Measurements from ENCODE around the gene KRTAP10-1. TPM values are rescaled to one million over a fixed set of nuclear protein-coding genes. Genes with fewer than 3 reads are reported as not detected.
"Not testable (repeated sequence)": the region's sequence is repeated elsewhere in the genome, so short reads cannot be mapped to it uniquely, and the experiment has no call there.

Gene KRTAP10-1
- total and polyA plus RNA-seq, 2 experiments from 2014 or later = not detected

- no peaks in the 10 kb centered on the region for H3F3A ChIP-seq (ENCODE audit: insufficient read depth)
- no peak for DNase-seq
- TF ChIP-seq EZH2 (IDR thresholded peaks at IDR 0.05; ENCODE audit: insufficient read depth, poor library complexity, severe bottlenecking) (no peak), EZH2phosphoT487 (IDR thresholded peaks at IDR 0.05; ENCODE audit: insufficient read depth, low read depth) (no peak)
- H4K20me1 ChIP-seq (ENCODE audit: insufficient read depth) = no peaks in the 10 kb centered on the region
- H3K4me1 ChIP-seq (ENCODE audit: insufficient read depth) = no peaks in the 10 kb centered on the region
- H3K79me2 ChIP-seq (ENCODE audit: insufficient read depth) = no peaks in the 10 kb centered on the region
- H3K27me3 ChIP-seq (replicated peaks; ENCODE audit: insufficient read depth) = no peaks in the 10 kb centered on the region
- H3K4me3 ChIP-seq = no peak overlapping the region
- H3K9me2 ChIP-seq (ENCODE audit: insufficient read depth) = no peaks in the 10 kb centered on the region
- no peak overlapping the region for H3K9ac ChIP-seq
- no peak overlapping the region for H2AFZ ChIP-seq
- H3K27ac ChIP-seq = no peak overlapping the region
- in situ Hi-C loops (cut with MboI) = loop anchor here (25.0 kb wide), 1 partner anchor 521 kb away; no protein-coding TSS in a partner anchor
- no peak overlapping the region for H3K4me2 ChIP-seq (ENCODE audit: unreplicated experiment)
- H3K9me3 ChIP-seq (ENCODE audit: low read depth) = no peaks in the 10 kb centered on the region
- 5% methylated on average over 11 of the region's 11 CpGs for WGBS, 2 experiments (ENCODE audit: low coverage in 1 of 2, low lambda C conversion rate in 2 of 2, missing lambda C conversion rate in 2 of 2)
- H3K36me3 ChIP-seq (ENCODE audit: low read depth) = no peaks in the 10 kb centered on the region
These were observed 43.2 kb upstream of the KRTAP10-1 start for GRCh38 chr21:44583089-44583799.

GRCh38 chr21:44582055-44582454, 42.1 kb upstream of the KRTAP10-1 start:
- H4K20me1 ChIP-seq (ENCODE audit: insufficient read depth) = no peaks in the 10 kb centered on the region
- no peaks in the 10 kb centered on the region for H3K79me2 ChIP-seq (ENCODE audit: insufficient read depth)
- H3K4me1 ChIP-seq (ENCODE audit: insufficient read depth) = no peaks in the 10 kb centered on the region
- no peaks in the 10 kb centered on the region for H3K9me2 ChIP-seq (ENCODE audit: insufficient read depth)
- no peak overlapping the region for H2AFZ ChIP-seq
- no peak for TF ChIP-seq EZH2 (IDR thresholded peaks at IDR 0.05; ENCODE audit: insufficient read depth, poor library complexity, severe bottlenecking)
- H3K4me3 ChIP-seq = no peak overlapping the region
- WGBS, 2 experiments (ENCODE audit: low coverage in 1 of 2, low lambda C conversion rate in 2 of 2, missing lambda C conversion rate in 2 of 2) = 57 to 62% methylated on average over 14 to 15 of the region's 15 CpGs
- DNase-seq = no peak
- H3K36me3 ChIP-seq (ENCODE audit: low read depth) = no peaks in the 10 kb centered on the region
- H3K9ac ChIP-seq = no peak overlapping the region
- no peaks in the 10 kb centered on the region; the same call in 1 of the 2 replicates for H3K27me3 ChIP-seq (replicated peaks; ENCODE audit: insufficient read depth)
- no peaks in the 10 kb centered on the region for H3K9me3 ChIP-seq (ENCODE audit: low read depth)
- H3K27ac ChIP-seq = no peak overlapping the region
- no peaks in the 10 kb centered on the region for H3F3A ChIP-seq (ENCODE audit: insufficient read depth)
- H3K4me2 ChIP-seq (ENCODE audit: unreplicated experiment) = no peak overlapping the region
- in situ Hi-C loops (cut with MboI) = loop anchor here (25.0 kb wide), 1 partner anchor 520 kb away; no protein-coding TSS in a partner anchor

GRCh38 chr21:44581158-44581557, 41.2 kb upstream of the KRTAP10-1 start:
- no peaks in the 10 kb centered on the region; the same call in 1 of the 2 replicates for H3K27me3 ChIP-seq (replicated peaks; ENCODE audit: insufficient read depth)
- H3K4me1 ChIP-seq (ENCODE audit: insufficient read depth) = no peaks in the 10 kb centered on the region
- H3K27ac ChIP-seq = no peak overlapping the region
- H3K36me3 ChIP-seq (ENCODE audit: low read depth) = no peaks in the 10 kb centered on the region
- 31 to 35% methylated on average over 3 of the region's 3 CpGs for WGBS, 2 experiments (ENCODE audit: low coverage in 1 of 2, low lambda C conversion rate in 2 of 2, missing lambda C conversion rate in 2 of 2)
- no peak for DNase-seq
- no peaks in the 10 kb centered on the region for H4K20me1 ChIP-seq (ENCODE audit: insufficient read depth)
- no peaks in the 10 kb centered on the region for H3F3A ChIP-seq (ENCODE audit: insufficient read depth)
- H3K9me2 ChIP-seq (ENCODE audit: insufficient read depth) = no peaks in the 10 kb centered on the region
- no peak for TF ChIP-seq EZH2 (IDR thresholded peaks at IDR 0.05; ENCODE audit: insufficient read depth, poor library complexity, severe bottlenecking)
- TF ChIP-seq EZH2phosphoT487 (IDR thresholded peaks at IDR 0.05; ENCODE audit: insufficient read depth, low read depth) = no peak
- H2AFZ ChIP-seq = no peak overlapping the region
- no peak overlapping the region for H3K4me2 ChIP-seq (ENCODE audit: unreplicated experiment)
- H3K4me3 ChIP-seq = no peak overlapping the region
- no peaks in the 10 kb centered on the region for H3K79me2 ChIP-seq (ENCODE audit: insufficient read depth)
- in situ Hi-C loops (cut with MboI) = loop anchor here (25.0 kb wide), 1 partner anchor 519 kb away; no protein-coding TSS in a partner anchor
- H3K9ac ChIP-seq = no peak overlapping the region
- no peaks in the 10 kb centered on the region for H3K9me3 ChIP-seq (ENCODE audit: low read depth)

GRCh38 chr21:44580231-44580821, 40.3 kb upstream of the KRTAP10-1 start, which contains the start of gene KRTAP10-5:
KRTAP10-5 (minus strand) TSS chr21:44580604; CDS start chr21:44580578, 26 bp downstream.
- WGBS, 2 experiments (ENCODE audit: low coverage in 1 of 2, low lambda C conversion rate in 2 of 2, missing lambda C conversion rate in 2 of 2) = 13 to 18% methylated on average over 19 of the region's 19 CpGs
- not testable (repeated sequence) for H3K4me3 ChIP-seq; H4K20me1 ChIP-seq (ENCODE audit: insufficient read depth); H3K27ac ChIP-seq; H3F3A ChIP-seq (ENCODE audit: insufficient read depth); H3K9me3 ChIP-seq (ENCODE audit: low read depth); H3K27me3 ChIP-seq (replicated peaks; ENCODE audit: insufficient read depth); H3K4me2 ChIP-seq (ENCODE audit: unreplicated experiment); H3K9ac ChIP-seq; H2AFZ ChIP-seq; H3K36me3 ChIP-seq (ENCODE audit: low read depth); H3K4me1 ChIP-seq (ENCODE audit: insufficient read depth); DNase-seq; H3K79me2 ChIP-seq (ENCODE audit: insufficient read depth); H3K9me2 ChIP-seq (ENCODE audit: insufficient read depth)
- in situ Hi-C loops (cut with MboI) = loop anchor here (25.0 kb wide), 1 partner anchor 518 kb away; no protein-coding TSS in a partner anchor
